NCI-H146 treated with DMSO at 0.1 percent for 48 hours (cell line): Measurements from ENCODE around the gene SPATA45.
"Not testable (repeated sequence)": the region's sequence is repeated elsewhere in the genome, so short reads cannot be mapped to it uniquely, and the experiment has no call there.

Experiments
- DNase-seq: peaks from one replicate; lab custom pipeline; 2025; ENCODE audit not compliant: unreplicated experiment; lab: John Stamatoyannopoulos, UW

The SPATA45 gene

DNA sequence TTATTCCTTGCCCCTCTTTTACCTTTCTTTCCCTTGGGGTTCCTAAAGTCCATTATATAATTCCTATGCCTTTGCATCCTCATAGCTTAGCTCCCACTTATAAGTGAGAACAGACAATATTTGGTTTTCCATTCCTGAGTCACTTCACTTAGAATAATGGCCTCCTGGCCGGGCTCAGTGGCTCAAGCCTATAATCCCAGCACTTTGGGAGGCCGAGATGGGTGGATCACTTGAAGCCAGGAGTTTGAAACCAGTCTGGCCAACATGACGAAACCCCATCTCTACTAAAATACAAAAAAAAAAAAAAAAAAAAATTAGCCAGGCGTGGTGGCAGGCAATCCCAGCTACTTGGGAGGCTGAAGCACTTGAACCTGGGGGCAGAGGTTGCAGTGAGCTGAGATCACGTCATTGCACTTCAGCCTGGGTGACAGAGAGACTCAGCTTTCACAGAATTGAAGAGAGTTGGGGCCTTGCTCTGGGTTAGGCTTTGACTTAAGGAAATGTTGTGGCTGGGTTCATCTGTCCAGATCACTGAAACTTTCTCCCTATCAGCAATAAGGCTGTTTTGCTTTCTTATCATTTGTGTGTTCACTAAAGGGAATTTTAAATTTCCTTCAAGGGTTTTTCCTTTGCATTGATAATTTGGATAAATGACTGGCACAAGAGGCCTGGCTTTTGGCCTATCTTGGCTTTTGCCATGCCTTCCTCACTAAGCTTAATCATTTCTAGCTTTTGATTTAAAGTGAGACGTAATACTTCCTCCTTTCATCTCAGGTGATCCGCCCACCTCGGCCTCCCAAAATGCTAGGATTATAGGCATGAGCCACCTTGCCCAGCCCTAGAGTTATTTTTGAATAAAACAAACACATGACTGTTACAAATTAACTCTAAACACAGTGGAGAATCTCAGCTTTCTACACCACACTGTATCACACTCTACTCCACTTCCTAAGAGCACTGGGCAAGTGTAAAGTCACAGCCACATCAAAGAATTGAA lies 13.9 kb downstream of the SPATA45 start:
- not testable (repeated sequence) for DNase-seq

DNA sequence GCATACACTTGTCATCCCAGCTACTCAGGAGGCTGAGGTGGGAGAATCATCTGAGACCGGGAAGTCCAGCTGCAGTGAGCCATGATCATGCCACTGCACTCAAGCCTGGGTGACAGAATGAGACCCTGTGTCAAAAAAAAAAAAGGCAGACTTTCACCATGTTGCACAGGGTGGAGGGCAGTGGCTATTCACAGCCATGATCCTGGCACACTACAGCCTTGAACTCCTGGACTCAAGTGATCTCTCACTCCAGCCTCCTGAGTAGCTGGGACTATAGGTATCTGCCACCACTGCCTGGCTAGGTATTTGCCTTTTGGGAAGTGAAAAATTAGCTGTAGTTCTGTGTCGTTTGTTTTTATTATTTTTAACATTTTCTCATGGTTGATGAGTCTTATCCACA lies 19.1 kb downstream of the SPATA45 start:
- DNase-seq, result no peak

GRCh38 chr1:212827831-212828278 lies 19.6 kb downstream of the SPATA45 start:
- peak; percentile 16 for DNase-seq

DNA sequence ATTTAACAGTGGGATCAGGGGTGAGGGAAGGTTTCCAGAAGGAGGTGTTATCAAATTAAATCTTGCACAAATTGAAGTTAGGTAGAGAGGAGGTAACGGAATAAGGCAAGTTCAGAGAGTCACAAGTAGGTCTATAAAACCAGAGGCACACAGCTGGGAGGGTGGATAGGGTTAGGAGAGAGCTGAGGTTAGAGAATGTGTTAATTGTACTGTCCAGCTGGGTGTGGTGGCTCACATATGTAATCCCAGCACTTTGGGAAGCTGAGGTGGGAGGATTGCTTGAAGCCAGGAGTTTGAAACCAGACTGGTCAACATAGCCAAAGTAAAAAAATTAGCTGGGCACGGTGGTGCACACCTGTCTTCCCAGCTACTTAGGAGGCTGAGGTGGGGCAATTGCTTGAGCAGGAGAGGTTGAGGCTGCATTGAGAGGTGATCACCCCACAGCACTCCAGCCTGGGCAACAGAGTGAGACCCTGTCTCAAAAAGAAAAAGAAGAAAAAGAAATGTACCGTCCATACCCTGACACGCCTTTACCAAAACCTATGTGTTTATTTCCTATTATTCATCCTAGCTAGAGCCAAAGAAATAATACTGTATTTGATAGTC lies 20.2 kb downstream of the SPATA45 start:
- DNase-seq, result no peak

DNA sequence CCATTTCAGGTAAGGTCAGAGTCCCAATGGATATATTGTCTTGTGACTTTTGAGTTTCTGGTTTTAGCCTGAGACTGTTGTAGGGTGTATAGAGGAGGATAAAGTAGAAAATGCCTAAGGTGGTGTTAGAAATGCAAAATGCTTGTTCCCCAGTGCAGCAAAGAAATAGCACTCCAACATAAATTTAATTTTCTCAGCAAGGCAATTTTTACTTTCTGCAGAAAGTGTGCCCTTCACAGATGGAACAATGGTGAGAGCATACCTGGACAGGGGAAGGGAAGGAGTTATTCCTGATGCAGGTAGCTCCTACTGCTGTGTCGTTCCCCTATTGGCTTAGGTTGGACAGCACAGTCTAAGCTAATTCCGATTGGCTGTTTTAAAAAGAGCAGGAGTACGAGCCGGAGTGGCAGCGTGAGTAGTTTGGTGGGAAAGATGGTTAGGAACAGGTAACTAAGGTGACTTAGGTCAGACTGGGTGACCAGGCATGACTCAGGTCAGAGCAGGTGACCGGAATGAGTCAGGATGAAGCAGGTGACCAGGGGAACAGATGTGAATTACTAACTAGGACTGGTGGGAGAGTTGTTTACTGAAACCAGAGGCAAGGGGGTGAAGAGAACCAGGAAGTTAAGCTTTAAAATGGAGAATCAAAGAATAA lies 21.5 kb downstream of the SPATA45 start:
- DNase-seq, result no peak

DNA sequence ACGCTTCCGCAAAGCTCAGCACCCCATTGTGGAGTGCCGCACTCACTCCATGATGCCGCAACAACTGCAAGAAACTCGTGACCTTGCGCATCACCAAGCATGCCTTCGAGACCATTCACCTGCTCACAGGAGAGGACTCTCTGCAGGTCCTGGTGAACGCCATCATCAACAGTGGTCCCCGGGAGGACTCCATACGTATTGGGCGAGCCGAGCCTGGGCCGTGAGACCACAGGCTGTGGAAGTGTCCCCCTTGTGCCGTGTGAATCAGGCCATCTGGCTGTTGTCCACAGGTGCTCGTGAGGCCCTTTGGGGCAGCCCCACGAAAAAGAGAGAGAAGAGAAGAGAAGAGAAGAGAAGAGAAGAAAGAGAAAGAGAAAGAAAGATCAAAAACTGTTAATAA lies 23.2 kb downstream of the SPATA45 start:
- no peak for DNase-seq

DNA sequence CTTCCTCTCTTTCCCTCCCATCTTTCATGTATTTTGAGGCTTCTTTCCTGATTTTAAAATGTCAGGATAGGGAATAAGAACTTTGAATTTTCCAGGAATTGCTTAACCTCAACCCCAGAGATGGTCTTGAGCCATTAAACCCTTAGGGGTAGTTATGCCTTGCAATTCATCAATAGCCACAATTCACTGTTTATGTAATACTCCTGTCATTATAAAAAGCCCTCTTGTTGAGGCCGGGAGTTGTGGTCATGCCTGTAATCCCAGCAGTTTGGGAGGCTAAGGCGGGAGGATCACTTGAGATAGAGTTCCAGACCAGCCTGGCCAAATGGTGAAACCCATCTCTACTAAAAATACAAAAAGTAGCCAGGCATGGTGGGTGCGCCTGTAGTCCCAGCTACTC lies 24.5 kb downstream of the SPATA45 start:
- no peak for DNase-seq

DNA sequence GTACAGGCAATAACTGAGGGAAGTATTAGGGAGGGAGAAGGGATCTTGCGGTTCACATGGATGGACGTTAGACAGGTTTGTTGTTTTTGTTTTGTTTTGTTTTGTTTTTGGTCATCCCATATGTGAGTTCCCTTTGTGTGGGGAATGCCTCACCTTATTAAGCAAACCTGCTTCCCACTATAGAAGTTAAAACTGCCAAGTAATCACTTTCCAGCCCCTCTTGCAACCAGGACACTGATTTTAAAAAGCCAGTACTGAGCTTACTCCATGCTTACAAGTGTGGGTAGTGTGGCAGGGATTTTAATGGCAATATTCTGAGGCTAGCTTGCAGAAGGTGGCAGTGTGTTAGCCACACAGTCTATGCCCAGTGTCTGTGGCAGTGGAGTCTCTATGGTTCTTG lies 26.5 kb downstream of the SPATA45 start:
- DNase-seq, result no peak

- DNase-seq, result no peak
Observed at GRCh38 chr1:212819726-212820125, 27.7 kb downstream of the SPATA45 start.

DNA sequence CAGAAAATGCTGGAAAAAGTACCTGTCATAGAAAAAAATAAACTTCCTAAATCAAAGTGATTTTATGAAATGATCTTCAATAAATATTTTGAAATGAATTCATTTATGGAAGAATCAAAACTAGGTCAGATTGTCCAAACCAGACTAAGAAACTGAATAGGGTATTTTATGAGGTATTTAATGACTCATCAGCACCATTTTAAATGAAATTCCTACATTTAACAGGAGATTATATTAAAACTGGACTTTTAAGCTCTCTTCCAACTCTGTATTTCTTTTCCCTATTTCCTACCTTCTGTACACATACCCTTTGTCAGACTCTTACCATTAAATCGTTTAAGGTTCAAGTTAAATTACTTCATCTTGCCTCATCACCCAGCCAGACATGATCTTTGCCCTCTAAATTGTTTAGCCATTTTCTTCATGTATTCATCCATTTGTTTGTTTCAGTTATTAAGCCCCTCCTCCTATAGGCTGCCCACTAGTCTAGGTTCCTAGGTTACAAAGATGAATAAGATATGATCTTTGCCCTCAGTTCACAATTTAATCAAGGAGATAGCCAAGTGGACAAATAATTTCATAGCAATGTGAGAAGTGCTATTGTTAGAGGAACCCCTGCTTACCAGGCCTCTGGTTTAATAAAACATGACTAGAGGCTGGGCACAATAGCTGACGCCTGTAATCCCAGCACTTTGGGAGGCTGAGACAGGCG lies 30.7 kb downstream of the SPATA45 start:
- peak; percentile 44 for DNase-seq

- DNase-seq, result peak; percentile 93
Observed at GRCh38 chr1:212814537-212815334, 32.7 kb downstream of the SPATA45 start.

DNA sequence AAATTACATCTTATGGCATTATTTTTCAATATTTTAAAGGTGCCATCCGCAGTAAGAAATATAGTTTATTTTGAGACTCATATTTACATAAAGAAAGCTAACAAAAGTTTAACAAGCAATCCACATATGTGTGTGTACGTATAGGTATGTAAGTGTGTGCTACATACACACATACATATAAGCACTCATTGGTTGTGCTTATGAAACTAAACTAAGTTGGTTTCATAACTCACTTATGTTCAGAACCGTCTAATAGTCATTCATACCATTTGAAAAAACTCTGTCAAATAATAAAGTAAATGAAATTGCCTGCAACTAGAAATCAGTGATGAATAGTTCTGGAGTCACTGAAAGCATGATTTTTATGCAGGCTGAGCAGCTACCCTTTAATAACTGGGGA lies 41.7 kb downstream of the SPATA45 start:
- DNase-seq, result no peak

- no peak for DNase-seq
Observed at GRCh38 chr1:212797681-212798080, 49.8 kb downstream of the SPATA45 start.

DNA sequence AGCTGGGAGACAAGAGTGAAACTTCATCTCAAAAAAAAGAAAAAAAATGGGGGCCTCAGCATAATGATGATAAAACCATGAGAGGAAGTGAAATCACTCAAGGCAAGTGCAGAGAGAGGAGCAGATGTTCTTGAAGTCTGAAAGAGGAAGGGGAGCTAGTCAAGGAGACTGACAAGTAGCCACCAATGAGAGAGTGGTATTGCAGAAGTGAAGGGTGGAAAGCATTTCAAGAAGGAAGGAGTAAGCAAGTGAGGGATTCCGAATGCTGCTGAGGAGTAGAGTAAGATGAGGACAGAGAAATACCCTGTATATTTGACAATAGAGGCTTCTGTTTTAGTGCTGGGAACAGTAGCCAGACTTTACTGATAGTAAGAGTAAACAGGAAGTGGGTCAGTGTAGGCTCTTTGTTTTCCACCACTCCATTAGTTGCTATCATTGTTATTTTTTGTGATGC lies 52.9 kb downstream of the SPATA45 start:
- no peak for DNase-seq

- DNase-seq, result no peak
Observed at GRCh38 chr1:212792396-212792908, 55.0 kb downstream of the SPATA45 start.

GRCh38 chr1:212791676-212792395 lies 55.6 kb downstream of the SPATA45 start, which contains the start of the genes NSL1 and TATDN3:
Gene NSL1, minus strand, starts transcription at chr1:212791777. Its CDS starts 14 bp downstream, at chr1:212791763.
Gene TATDN3, plus strand, starts transcription at chr1:212791894. Its CDS starts 28 bp downstream, at chr1:212791922.
- DNase-seq, result peak; percentile 83

DNA sequence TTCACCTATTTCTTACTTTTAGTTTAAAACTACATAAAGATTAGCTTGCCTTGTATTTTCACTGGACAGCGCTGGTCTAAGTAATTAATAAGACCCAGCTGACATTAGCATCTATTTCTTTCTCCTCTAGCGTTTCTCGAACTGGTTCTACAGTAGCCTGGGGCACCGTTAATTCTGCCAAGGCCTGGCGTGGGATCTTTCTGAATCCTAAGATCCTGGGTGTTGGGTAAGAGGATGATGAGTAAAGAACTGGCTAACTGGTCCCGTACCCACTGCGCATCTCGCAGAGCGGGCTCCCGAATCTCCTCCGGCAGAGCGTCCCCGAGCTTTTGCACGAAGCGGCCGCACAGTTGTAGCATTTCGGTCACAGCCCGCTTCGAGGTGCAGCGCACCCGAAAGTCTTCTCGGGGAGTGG lies 56.2 kb downstream of the SPATA45 start:
- DNase-seq, result peak; percentile 69

DNA sequence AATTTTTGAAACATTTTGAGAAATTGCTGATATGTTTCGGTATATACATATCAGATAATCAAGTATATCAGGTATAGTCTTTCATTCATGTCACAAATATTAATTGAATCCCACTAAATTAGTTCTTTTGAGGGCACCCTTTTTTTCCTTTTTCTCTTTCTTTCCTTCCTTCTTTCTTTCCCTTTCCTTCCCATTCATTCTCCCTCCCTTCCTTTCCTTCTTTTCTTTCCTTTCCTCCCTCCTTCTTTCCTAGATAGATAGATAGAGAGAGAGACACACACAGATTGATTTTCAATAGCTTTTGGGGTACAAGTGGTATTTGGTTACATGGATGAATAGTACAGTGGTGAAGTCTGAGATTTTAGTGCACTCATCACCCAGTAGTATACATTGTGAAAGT lies 61.6 kb downstream of the SPATA45 start:
- no peak for DNase-seq

GRCh38 chr1:212783976-212784375 lies 63.5 kb downstream of the SPATA45 start:
- no peak for DNase-seq
